GM23338 (cell line): ENCODE measurements around the gene CMTM6. TPM values are rescaled to one million over a fixed set of nuclear protein-coding genes. Genes with fewer than 3 reads are reported as not detected.

ENCODE experiments used
- ATAC-seq: fragments of 200-7000 bp; cut with Tn5 transposase; 3 replicates; pipeline ENCODE4 v1.9.1; 2020
- DNase-seq: peaks from one replicate; pipeline ENCODE4 v3.0.0-alpha.2; 2015; ENCODE audit warnings: low spot score
- H2AFZ ChIP-seq: fragments of 200-600 bp; sonication (generic); 2 replicates; pipeline ENCODE4 v1.8.0; 2016; ENCODE audit warnings: antibody characterized with exemption, mild to moderate bottlenecking, moderate library complexity
- H3F3A ChIP-seq: fragments of 200-600 bp; sonication (generic); replicated peaks from 2 replicates; pipeline ENCODE4 v1.8.0; 2017; ENCODE audit warnings: antibody characterized with exemption, mixed run types, low read depth
- H3K27ac ChIP-seq: fragments of 200-600 bp; sonication (generic); 2 replicates; pipeline ENCODE4 v1.6.1; 2016; ENCODE audit warnings: low read depth
- H3K27me3 ChIP-seq: fragments of 200-600 bp; sonication (generic); 2 replicates; pipeline ENCODE4 v1.8.0; 2016; ENCODE audit warnings: mild to moderate bottlenecking, mixed run types, moderate library complexity; ENCODE audit not compliant: insufficient read depth
- H3K36me3 ChIP-seq: fragments of 200-600 bp; sonication (generic); 2 replicates; pipeline ENCODE4 v1.8.0; 2016; ENCODE audit warnings: mild to moderate bottlenecking; ENCODE audit not compliant: insufficient read depth
- H3K4me1 ChIP-seq: fragments of 200-600 bp; sonication (generic); 2 replicates; pipeline ENCODE4 v1.8.0; 2016; ENCODE audit warnings: mild to moderate bottlenecking, moderate library complexity; ENCODE audit not compliant: insufficient read depth
- H3K4me2 ChIP-seq: fragments of 200-600 bp; sonication (generic); 2 replicates; pipeline ENCODE4 v1.7.1; 2017; ENCODE audit warnings: mixed run types
- H3K4me3 ChIP-seq: fragments of 200-600 bp; sonication (generic); 2 replicates; pipeline ENCODE4 v1.6.1; 2016; ENCODE audit warnings: mixed run types
- H3K79me2 ChIP-seq: fragments of 200-600 bp; sonication (generic); replicated peaks from 2 replicates; pipeline ENCODE4 v1.8.0; 2017; ENCODE audit warnings: mild to moderate bottlenecking; ENCODE audit not compliant: insufficient read depth
- H3K9me2 ChIP-seq: fragments of 200-600 bp; sonication (generic); 2 replicates; pipeline ENCODE4 v1.8.0; 2017; ENCODE audit not compliant: insufficient read depth
- H4K20me1 ChIP-seq: fragments of 200-600 bp; sonication (generic); replicated peaks from 2 replicates; pipeline ENCODE4 v1.8.0; 2017; ENCODE audit warnings: mild to moderate bottlenecking; ENCODE audit not compliant: insufficient read depth
- H3K27ac Mint-ChIP-seq: 2 replicates; pipeline ENCODE4 v1.8.0; 2020; ENCODE audit warnings: inconsistent platforms, mild to moderate bottlenecking, moderate library complexity, mixed read lengths
- H3K27me3 Mint-ChIP-seq: 3 replicates; pipeline ENCODE4 v1.8.0; 2022; ENCODE audit warnings: low read depth, mild to moderate bottlenecking, moderate library complexity, mixed read lengths, inconsistent platforms; ENCODE audit not compliant: insufficient read depth, poor library complexity
- H3K36me3 Mint-ChIP-seq: 3 replicates; pipeline ENCODE4 v1.8.0; 2021; ENCODE audit warnings: low read depth, mild to moderate bottlenecking, inconsistent platforms, moderate library complexity, mixed read lengths
- H3K4me1 Mint-ChIP-seq: 3 replicates; pipeline ENCODE4 v1.8.0; 2020; ENCODE audit warnings: mild to moderate bottlenecking, inconsistent platforms, mixed read lengths
- H3K4me3 Mint-ChIP-seq: 3 replicates; pipeline ENCODE4 v1.8.0; 2021; ENCODE audit warnings: moderate library complexity, mild to moderate bottlenecking, inconsistent platforms, mixed read lengths
- H3K9me3 Mint-ChIP-seq: 3 replicates; pipeline ENCODE4 v1.8.0; 2020; ENCODE audit warnings: moderate library complexity, mild to moderate bottlenecking, inconsistent platforms, mixed read lengths
- CREB1 ChIP-seq: fragments of 250-450 bp; sonication (Bioruptor Pico); IDR thresholded peaks from 2 replicates; pipeline ENCODE4 v1.5.0; 2020; ENCODE audit warnings: low read depth, mild to moderate bottlenecking, moderate library complexity
- CTCF ChIP-seq, 2 experiments: fragments of 200-600 bp in 1 of 2; sonication (generic) in 1 of 2; conservative IDR thresholded peaks; 2 replicates each; pipeline versions ENCODE4 v1.5.1 to v1.6.1; 2016 to 2017; ENCODE audit warnings: antibody characterized with exemption in 2 of 2, low read depth in 2 of 2, mild to moderate bottlenecking in 2 of 2, moderate library complexity in 1 of 2
- EZH2phosphoT487 ChIP-seq: fragments of 200-600 bp; sonication (generic); IDR thresholded peaks from one replicate; pipeline ENCODE4 v1.8.1; 2018; ENCODE audit warnings: antibody characterized with exemption; ENCODE audit not compliant: unreplicated experiment
- NANOG ChIP-seq: IDR thresholded peaks from 2 replicates; pipeline ENCODE4 v1.6.1; 2016; ENCODE audit warnings: antibody characterized with exemption, borderline replicate concordance
- POLR2AphosphoS5 ChIP-seq: IDR thresholded peaks from 2 replicates; pipeline ENCODE4 v1.6.1; 2016; ENCODE audit warnings: antibody characterized with exemption, low read depth
- REST ChIP-seq: IDR thresholded peaks from one replicate; pipeline ENCODE4 v1.6.1; 2018; ENCODE audit warnings: antibody characterized with exemption; ENCODE audit not compliant: unreplicated experiment
- ZNF114 ChIP-seq: fragments of 250-450 bp; sonication (Bioruptor Pico); IDR thresholded peaks from 2 replicates; pipeline ENCODE4 v1.5.0; 2020; ENCODE audit warnings: mild to moderate bottlenecking, moderate library complexity
- ZNF331 ChIP-seq: fragments of 250-450 bp; sonication (Bioruptor Pico); IDR thresholded peaks from 2 replicates; pipeline ENCODE4 v1.5.0; 2020; ENCODE audit warnings: low read depth, mild to moderate bottlenecking, moderate library complexity
- ZNF462 ChIP-seq: fragments of 250-450 bp; sonication (Bioruptor Pico); IDR thresholded peaks from 2 replicates; pipeline ENCODE4 v1.5.0; 2020; ENCODE audit warnings: mild to moderate bottlenecking, moderate library complexity
- polyA plus RNA-seq: library from polyadenylated mRNA; unstranded; fragments of >200 nt; fragmentation: Nextera tagmentation; extraction: Ambion mirVana; gene quantifications from 2 replicates; pipeline ENCODE4 v1.2.1, GENCODE V29; 2016
- total RNA-seq: library from RNA; depleted of rRNA; stranded (reverse); fragments of >200 nt; shearing (Covaris generic); gene quantifications from 2 replicates; pipeline ENCODE4 v1.2.3, GENCODE V29; 2014

Gene CMTM6
- total and polyA plus RNA-seq, 2 experiments from 2014 or later, result 42.3 to 123 TPM

GRCh38 chr3:32500880-32501782, 1.5 kb downstream of the CMTM6 start:
- ATAC-seq (0 out of 3 replicates have a peak, but pooled peaks have one; percentile 6), DNase-seq (peak; percentile 28)
- H3K4me2 ChIP-seq, result peak overlapping the region; percentile 94
- Mint-ChIP-seq H3K36me3 (peaks cover 6% of the 10 kb centered on the region; the same call in 2 of the 3 replicates), H3K4me3 (peak overlapping the region; percentile 92), H3K4me1 (peaks cover 24% of the 10 kb centered on the region), H3K27ac (no peak overlapping the region), H3K27me3 (no peaks in the 10 kb centered on the region), H3K9me3 (no peaks in the 10 kb centered on the region)
- no peaks in the 10 kb centered on the region for H3K9me2 ChIP-seq
- H3K4me1 ChIP-seq, result peaks cover 23% of the 10 kb centered on the region
- H3K27ac ChIP-seq, result no peak overlapping the region
- H4K20me1 ChIP-seq, result 0 out of 2 replicates have a peak, but pooled peaks cover 5% of the 10 kb centered on the region
- TF ChIP-seq ZNF331 (CRISPR knock-in tag) (no peak), CREB1 (no peak), NANOG (no peak), REST (no peak), POLR2AphosphoS5 (no peak), CTCF (conservative IDR thresholded peaks at IDR 0.05; ENCODE audit: low read depth in 2 of 2) (no peak), EZH2phosphoT487 (no peak), ZNF462 (CRISPR knock-in tag) (no peak), ZNF114 (no peak)
- H2AFZ ChIP-seq, result no peak overlapping the region
- H3K27me3 ChIP-seq, result no peaks in the 10 kb centered on the region
- H3F3A ChIP-seq, result peaks cover 4% of the 10 kb centered on the region; the same call in 1 of the 2 replicates
- H3K4me3 ChIP-seq, result peak overlapping the region; percentile 89
- H3K36me3 ChIP-seq, result no peaks in the 10 kb centered on the region
- H3K79me2 ChIP-seq, result peaks cover 54% of the 10 kb centered on the region
